H9 (cell line): ENCODE measurements around the gene ZNF616. TPM values are rescaled to one million over a fixed set of nuclear protein-coding genes. Genes with fewer than 3 reads are reported as not detected.

Experiments used
- DNase-seq: peaks from one replicate; pipeline ENCODE4 v3.0.0-alpha.2; 2017
- H2AFZ ChIP-seq: one replicate; pipeline ENCODE4 v1.6.1; 2013; ENCODE audit warnings: mild to moderate bottlenecking, low read length, control low read depth, moderate library complexity
- H2AK5ac ChIP-seq: 2 replicates; pipeline ENCODE4 v1.6.1; 2013; ENCODE audit warnings: low read length, control low read depth, mixed read lengths; ENCODE audit not compliant: insufficient read length
- H2BK120ac ChIP-seq: one replicate; pipeline ENCODE4 v1.6.1; 2013; ENCODE audit warnings: low read depth, mild to moderate bottlenecking, low read length, control low read depth, inconsistent platforms; ENCODE audit not compliant: poor library complexity, severe bottlenecking
- H2BK12ac ChIP-seq: 2 replicates; pipeline ENCODE4 v1.6.1; 2013; ENCODE audit warnings: low read length, control low read depth, mixed read lengths, low read depth; ENCODE audit not compliant: insufficient read length
- H2BK15ac ChIP-seq: 2 replicates; pipeline ENCODE4 v1.6.1; 2013; ENCODE audit warnings: low read depth, low read length, control low read depth
- H2BK20ac ChIP-seq: one replicate; pipeline ENCODE4 v1.6.1; 2013; ENCODE audit warnings: low read depth, mild to moderate bottlenecking, low read length, control low read depth, inconsistent platforms; ENCODE audit not compliant: poor library complexity, severe bottlenecking
- H2BK5ac ChIP-seq: 2 replicates; pipeline ENCODE4 v1.6.1; 2013; ENCODE audit warnings: low read length, control low read depth, mixed read lengths; ENCODE audit not compliant: insufficient read length
- H3K14ac ChIP-seq: 2 replicates; pipeline ENCODE4 v1.6.1; 2013; ENCODE audit warnings: low read length, control low read depth; ENCODE audit not compliant: insufficient read depth
- H3K18ac ChIP-seq: 2 replicates; pipeline ENCODE4 v1.6.1; 2013; ENCODE audit warnings: low read depth, mild to moderate bottlenecking, mixed read lengths, low read length, control low read depth; ENCODE audit not compliant: insufficient read length
- H3K23ac ChIP-seq: 2 replicates; pipeline ENCODE4 v1.6.1; 2013; ENCODE audit warnings: low read length, control low read depth, mixed read lengths, low read depth; ENCODE audit not compliant: insufficient read length
- H3K23me2 ChIP-seq: 2 replicates; pipeline ENCODE4 v1.6.1; 2013; ENCODE audit warnings: low read depth, mild to moderate bottlenecking, mixed read lengths, low read length, control low read depth; ENCODE audit not compliant: insufficient read length, poor library complexity, severe bottlenecking
- H3K27ac ChIP-seq: 2 replicates; pipeline ENCODE4 v1.5.1; 2013; ENCODE audit warnings: low read length, control low read depth, mixed read lengths, low read depth; ENCODE audit not compliant: insufficient read length
- H3K27me3 ChIP-seq: 2 replicates; pipeline ENCODE4 v1.6.1; 2013; ENCODE audit warnings: low read length, control low read depth, inconsistent platforms; ENCODE audit not compliant: insufficient read depth
- H3K4ac ChIP-seq: 2 replicates; pipeline ENCODE4 v1.6.1; 2013; ENCODE audit warnings: low read depth, mild to moderate bottlenecking, control low read depth, inconsistent platforms, low read length, moderate library complexity
- H3K4me1 ChIP-seq: 2 replicates; pipeline ENCODE4 v1.6.1; 2013; ENCODE audit warnings: low read length, control low read depth, inconsistent platforms; ENCODE audit not compliant: insufficient read depth
- H3K4me2 ChIP-seq: 2 replicates; pipeline ENCODE4 v1.6.1; 2013; ENCODE audit warnings: low read length, control low read depth, mixed read lengths; ENCODE audit not compliant: insufficient read length, insufficient read depth
- H3K56ac ChIP-seq: 2 replicates; pipeline ENCODE4 v1.6.1; 2013; ENCODE audit warnings: low read depth, mild to moderate bottlenecking, mixed read lengths, low read length, control low read depth; ENCODE audit not compliant: insufficient read length
- H3K79me1 ChIP-seq: 2 replicates; pipeline ENCODE4 v1.6.1; 2013; ENCODE audit warnings: low read depth, mild to moderate bottlenecking, moderate library complexity, low read length, control low read depth, inconsistent platforms; ENCODE audit not compliant: insufficient read depth, poor library complexity, severe bottlenecking
- H3K79me2 ChIP-seq: 2 replicates; pipeline ENCODE4 v1.6.1; 2013; ENCODE audit warnings: low read length, control low read depth, inconsistent platforms; ENCODE audit not compliant: insufficient read depth
- H3K9ac ChIP-seq: 2 replicates; pipeline ENCODE4 v1.6.1; 2013; ENCODE audit warnings: low read length, control low read depth, mixed read lengths; ENCODE audit not compliant: insufficient read length; ENCODE audit errors: extremely low read depth
- H3K9me3 ChIP-seq: one replicate; pipeline ENCODE4 v1.6.1; 2013; ENCODE audit warnings: low read depth, low read length, inconsistent platforms; ENCODE audit not compliant: control insufficient read depth
- H3T11ph ChIP-seq: one replicate; pipeline ENCODE4 v1.6.1; 2013; ENCODE audit warnings: mild to moderate bottlenecking, low read length, control low read depth, inconsistent platforms
- H4K20me1 ChIP-seq: one replicate; pipeline ENCODE4 v1.6.1; 2013; ENCODE audit not compliant: control insufficient read depth, insufficient read length, insufficient read depth
- H4K5ac ChIP-seq: 2 replicates; pipeline ENCODE4 v1.6.1; 2013; ENCODE audit warnings: low read depth, mild to moderate bottlenecking, mixed read lengths, low read length, control low read depth; ENCODE audit not compliant: insufficient read length
- H4K8ac ChIP-seq: replicated peaks from 2 replicates; pipeline ENCODE4 v1.6.1; 2013; ENCODE audit warnings: low read length, control low read depth, mixed read lengths, low read depth; ENCODE audit not compliant: insufficient read length
- H4K91ac ChIP-seq: 2 replicates; pipeline ENCODE4 v1.6.1; 2013; ENCODE audit warnings: low read depth, mild to moderate bottlenecking, moderate library complexity, mixed read lengths, low read length, control low read depth; ENCODE audit not compliant: insufficient read length
- H3K27ac Mint-ChIP-seq, 3 experiments: 2 replicates in 2 of 3; 3 replicates in 1 of 3; pipeline ENCODE4 v1.8.0; 2020 to 2021; ENCODE audit warnings: mixed read lengths in 3 of 3, mild to moderate bottlenecking in 1 of 3, moderate library complexity in 1 of 3
- H3K27me3 Mint-ChIP-seq: 2 replicates; pipeline ENCODE4 v1.8.0; 2021; ENCODE audit warnings: low read depth, mild to moderate bottlenecking, moderate library complexity, mixed read lengths
- H3K36me3 Mint-ChIP-seq, 3 experiments: 2 replicates in 2 of 3; 3 replicates in 1 of 3; pipeline ENCODE4 v1.8.0; 2020 to 2021; ENCODE audit warnings: low read depth in 3 of 3, mixed read lengths in 3 of 3; ENCODE audit not compliant: insufficient read depth in 1 of 3
- H3K4me1 Mint-ChIP-seq, 2 experiments: 2 replicates each; pipeline ENCODE4 v1.8.0; 2020; ENCODE audit warnings: mixed read lengths in 2 of 2
- H3K4me3 Mint-ChIP-seq, 2 experiments: 2 replicates in 1 of 2; 3 replicates in 1 of 2; pipeline ENCODE4 v1.8.0; 2020 to 2021; ENCODE audit warnings: mild to moderate bottlenecking in 2 of 2, mixed read lengths in 2 of 2, moderate library complexity in 1 of 2
- H3K9me3 Mint-ChIP-seq, 2 experiments: 2 replicates in 1 of 2; 3 replicates in 1 of 2; pipeline ENCODE4 v1.8.0; 2020; ENCODE audit warnings: mild to moderate bottlenecking in 2 of 2, mixed read lengths in 2 of 2, moderate library complexity in 1 of 2
- CTCF ChIP-seq: fragments of 200-600 bp; sonication (generic); conservative IDR thresholded peaks from 3 replicates; pipeline ENCODE4 v1.8.0; 2021; ENCODE audit warnings: antibody characterized with exemption, mild to moderate bottlenecking
- WGBS: extraction: QIAGEN DNeasy Blood & Tissue Kit; methylation state at CpG from one replicate; pipeline ENCODE4 v1.1.7; 2013; ENCODE audit warnings: missing lambda C conversion rate, low lambda C conversion rate, mixed read lengths; ENCODE audit not compliant: insufficient read length; ENCODE audit errors: extremely low coverage; 5-methylcytosine and 5-hydroxymethylcytosine counted together
- total RNA-seq: library from RNA; stranded (reverse); gene quantifications from 2 replicates; pipeline ENCODE4 v1.2.1, GENCODE V29; 2021

ZNF616 gene
- total RNA-seq, 1 experiment from 2014 or later = 32.0 TPM

DNA sequence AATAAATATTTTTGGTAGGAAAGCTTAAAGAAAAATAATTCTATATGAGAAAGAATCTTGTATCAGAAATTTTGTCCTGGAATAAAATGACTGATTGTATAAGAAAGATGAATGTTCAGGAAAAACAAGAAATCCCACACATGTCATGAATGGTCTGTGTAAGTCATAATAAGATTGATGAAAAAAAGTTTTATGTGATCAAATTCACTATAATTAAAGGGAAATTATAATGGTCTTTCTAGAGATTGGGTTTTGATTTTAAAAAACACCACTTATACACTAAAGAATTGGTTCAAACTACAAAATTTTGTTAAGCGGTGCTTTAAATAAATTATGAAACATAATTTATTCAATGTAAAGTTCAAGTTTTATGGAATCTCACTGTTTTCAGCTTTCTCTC, 37.0 kb downstream of the ZNF616 start:
- no peak overlapping the region for H3K27ac ChIP-seq
- Mint-ChIP-seq H3K36me3 (peaks cover 4 to 33% (median 9%) of the 10 kb centered on the region in 3 experiments; a peak in 5 of 7 replicates), H3K9me3 (peaks cover 73 to 77% of the 10 kb centered on the region in 2 experiments)

More for the DNA sequence above, 37.0 kb downstream of the ZNF616 start:
- DNase-seq = no peak
- Histone ChIP-seq H3K23ac (no peak overlapping the region), H4K5ac (no peak overlapping the region), H4K8ac (no peak overlapping the region), H2AFZ (no peak overlapping the region), H3K4me1 (no peaks in the 10 kb centered on the region), H3K56ac (no peak overlapping the region), H3K23me2 (no peaks in the 10 kb centered on the region), H4K91ac (no peak overlapping the region), H3K14ac (no peak overlapping the region), H3K4me2 (no peak overlapping the region), H3K4ac (no peak overlapping the region), H2AK5ac (no peak overlapping the region), H2BK12ac (no peak overlapping the region), H3K18ac (no peak overlapping the region), H2BK120ac (no peak overlapping the region), H3K27me3 (no peaks in the 10 kb centered on the region), H3K9me3 (peaks cover 62% of the 10 kb centered on the region), H3T11ph (no peak overlapping the region), H4K20me1 (no peaks in the 10 kb centered on the region), H2BK20ac (no peak overlapping the region), H2BK15ac (no peak overlapping the region), H3K9ac (no peak overlapping the region), H2BK5ac (no peak overlapping the region), H3K79me2 (no peaks in the 10 kb centered on the region), H3K79me1 (no peaks in the 10 kb centered on the region)
- no CpG with 5 or more reads among the region's 1 CpG for WGBS
- H3K4me1 Mint-ChIP-seq = no peaks in the 10 kb centered on the region
- no peak overlapping the region for H3K27ac Mint-ChIP-seq
- H3K4me3 Mint-ChIP-seq = no peak overlapping the region
- H3K27me3 Mint-ChIP-seq = peaks cover 3% of the 10 kb centered on the region; the same call in 1 of the 2 replicates
- TF ChIP-seq CTCF = no peak
